Fibroblast of lung (primary cell): ENCODE measurements around the gene ETHE1. TPM values are rescaled to one million over a fixed set of nuclear protein-coding genes. Genes with fewer than 3 reads are reported as not detected.

Experiments used
- DNase-seq, 2 donors: peaks; one replicate each; pipeline versions ENCODE4 v3.0.0 to v3.0.0-alpha.2; 2010; ENCODE audit warnings: low read depth in 2 of 2
- H2AFZ ChIP-seq: 2 replicates; pipeline ENCODE4 v1.5.1; 2012; ENCODE audit warnings: low read length, control low read depth, inconsistent platforms
- H3K27ac ChIP-seq: 2 replicates; pipeline ENCODE4 v1.5.1; 2011; ENCODE audit warnings: low read length, control low read depth; ENCODE audit not compliant: insufficient read depth
- H3K27me3 ChIP-seq: 2 replicates; pipeline ENCODE4 v1.5.1; 2011; ENCODE audit warnings: mild to moderate bottlenecking, low read length; ENCODE audit not compliant: control insufficient read depth, insufficient read depth
- H3K36me3 ChIP-seq: 2 replicates; pipeline ENCODE4 v1.5.1; 2011; ENCODE audit warnings: low read length; ENCODE audit not compliant: control insufficient read depth, insufficient read depth
- H3K4me1 ChIP-seq: 2 replicates; pipeline ENCODE4 v1.5.1; 2011; ENCODE audit warnings: low read length; ENCODE audit not compliant: control insufficient read depth, insufficient read depth; ENCODE audit errors: extremely low read depth
- H3K4me2 ChIP-seq: 2 replicates; pipeline ENCODE4 v1.5.1; 2011; ENCODE audit warnings: low read length, control low read depth; ENCODE audit not compliant: insufficient read depth; ENCODE audit errors: extremely low read depth
- H3K4me3 ChIP-seq, 4 experiments: fragments of 200-600 bp in 1 of 4; sonication (generic) in 1 of 4; replicated peaks in 1 of 4; 2 replicates each; pipeline ENCODE4 v1.5.1; 2011 to 2016; ENCODE audit warnings: low read length in 4 of 4, low read depth in 3 of 4, mild to moderate bottlenecking in 3 of 4, control low read depth in 2 of 4, inconsistent platforms in 1 of 4, mixed read lengths in 1 of 4; ENCODE audit not compliant: insufficient read depth in 1 of 4; ENCODE audit errors: control extremely low read depth in 1 of 4
- H3K79me2 ChIP-seq: 2 replicates; pipeline ENCODE4 v1.5.1; 2012; ENCODE audit warnings: mild to moderate bottlenecking, low read length, inconsistent platforms; ENCODE audit not compliant: control insufficient read depth, insufficient read depth
- H3K9ac ChIP-seq: 2 replicates; pipeline ENCODE4 v1.5.1; 2011; ENCODE audit warnings: mild to moderate bottlenecking, low read length, control low read depth; ENCODE audit not compliant: insufficient read depth
- H3K9me3 ChIP-seq: 2 replicates; pipeline ENCODE4 v1.5.1; 2012; ENCODE audit warnings: low read depth, low read length; ENCODE audit not compliant: control insufficient read depth, insufficient read depth
- H4K20me1 ChIP-seq: 2 replicates; pipeline ENCODE4 v1.5.1; 2011; ENCODE audit warnings: low read length; ENCODE audit not compliant: control insufficient read depth, insufficient read depth; ENCODE audit errors: extremely low read depth
- EZH2 ChIP-seq: IDR thresholded peaks from 2 replicates; pipeline ENCODE4 v1.5.1; 2012; ENCODE audit warnings: low read length, control low read depth, mild to moderate bottlenecking; ENCODE audit errors: missing control alignments
- polyA plus RNA-seq, 2 donors: library from polyadenylated mRNA; depleted of rRNA in 1 of 2; stranded (reverse) in 1 of 2; unstranded in 1 of 2; fragments of >200 nt; gene quantifications; 2 replicates each; pipeline ENCODE4 v1.2.1, GENCODE V29; 2011 to 2012; ENCODE audit warnings: missing spikeins in 1 of 2
- total RNA-seq: library from RNA; depleted of rRNA; stranded (reverse); fragments of >200 nt; gene quantifications from 2 replicates; pipeline ENCODE4 v1.2.1, GENCODE V29; 2014
- TF ChIP-seq, protein P1 (sequence below), 2 donors: IDR thresholded peaks in 1 of 2; conservative IDR thresholded peaks in 1 of 2; 1 replicate in 1 of 2; 2 replicates in 1 of 2; pipeline ENCODE4 v1.5.1; 2011 to 2012; ENCODE audit warnings: low read length in 2 of 2, control low read depth in 1 of 2, inconsistent platforms in 1 of 2, low read depth in 1 of 2, mild to moderate bottlenecking in 1 of 2

Gene ETHE1
- total and polyA plus RNA-seq, 2 donors (not counting 1 experiment from before 2014, with no cell fraction given), result 65.2 to 112 TPM

- H2AFZ ChIP-seq, result no peak overlapping the region
- H3K9ac ChIP-seq, result no peak overlapping the region
- no peak overlapping the region for H3K4me3 ChIP-seq
- DNase-seq, result no peak
- TF ChIP-seq, protein P1, sequence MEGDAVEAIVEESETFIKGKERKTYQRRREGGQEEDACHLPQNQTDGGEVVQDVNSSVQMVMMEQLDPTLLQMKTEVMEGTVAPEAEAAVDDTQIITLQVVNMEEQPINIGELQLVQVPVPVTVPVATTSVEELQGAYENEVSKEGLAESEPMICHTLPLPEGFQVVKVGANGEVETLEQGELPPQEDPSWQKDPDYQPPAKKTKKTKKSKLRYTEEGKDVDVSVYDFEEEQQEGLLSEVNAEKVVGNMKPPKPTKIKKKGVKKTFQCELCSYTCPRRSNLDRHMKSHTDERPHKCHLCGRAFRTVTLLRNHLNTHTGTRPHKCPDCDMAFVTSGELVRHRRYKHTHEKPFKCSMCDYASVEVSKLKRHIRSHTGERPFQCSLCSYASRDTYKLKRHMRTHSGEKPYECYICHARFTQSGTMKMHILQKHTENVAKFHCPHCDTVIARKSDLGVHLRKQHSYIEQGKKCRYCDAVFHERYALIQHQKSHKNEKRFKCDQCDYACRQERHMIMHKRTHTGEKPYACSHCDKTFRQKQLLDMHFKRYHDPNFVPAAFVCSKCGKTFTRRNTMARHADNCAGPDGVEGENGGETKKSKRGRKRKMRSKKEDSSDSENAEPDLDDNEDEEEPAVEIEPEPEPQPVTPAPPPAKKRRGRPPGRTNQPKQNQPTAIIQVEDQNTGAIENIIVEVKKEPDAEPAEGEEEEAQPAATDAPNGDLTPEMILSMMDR (conservative IDR thresholded peaks at IDR 0.05 in 1 of 2, IDR thresholded peaks at IDR 0.05 in 1 of 2; ENCODE audit: low read depth in 1 of 2, low read length in 2 of 2), result no peak
- no peak for TF ChIP-seq EZH2
- no peaks in the 10 kb centered on the region for H3K27me3 ChIP-seq
- H3K36me3 ChIP-seq, result peaks cover 14% of the 10 kb centered on the region
- H4K20me1 ChIP-seq, result no peaks in the 10 kb centered on the region
- no peak overlapping the region for H3K27ac ChIP-seq
- no peak overlapping the region for H3K4me2 ChIP-seq
- H3K4me1 ChIP-seq, result peaks cover 8% of the 10 kb centered on the region
- H3K79me2 ChIP-seq, result no peaks in the 10 kb centered on the region
- H3K9me3 ChIP-seq, result no peaks in the 10 kb centered on the region
Observed at GRCh38 chr19:43554317-43554895, 27.4 kb upstream of the ETHE1 start.

- no peaks in the 10 kb centered on the region for H3K79me2 ChIP-seq
- H3K27ac ChIP-seq, result no peak overlapping the region
- H3K36me3 ChIP-seq, result peaks cover 14% of the 10 kb centered on the region
- no peaks in the 10 kb centered on the region for H3K27me3 ChIP-seq
- TF ChIP-seq, protein P1 (conservative IDR thresholded peaks at IDR 0.05 in 1 of 2, IDR thresholded peaks at IDR 0.05 in 1 of 2; ENCODE audit: low read depth in 1 of 2, low read length in 2 of 2), result no peak
- TF ChIP-seq EZH2, result no peak
- no peak overlapping the region for H3K9ac ChIP-seq
- no peak overlapping the region for H3K4me3 ChIP-seq
- H4K20me1 ChIP-seq, result no peaks in the 10 kb centered on the region
- no peaks in the 10 kb centered on the region for H3K9me3 ChIP-seq
- peaks cover 8% of the 10 kb centered on the region for H3K4me1 ChIP-seq
- no peak overlapping the region for H2AFZ ChIP-seq
- H3K4me2 ChIP-seq, result no peak overlapping the region
- no peak for DNase-seq
Observed at GRCh38 chr19:43553656-43554055, 26.7 kb upstream of the ETHE1 start.

GRCh38 chr19:43552616-43553015 lies 25.6 kb upstream of the ETHE1 start:
- TF ChIP-seq, protein P1 (conservative IDR thresholded peaks at IDR 0.05 in 1 of 2, IDR thresholded peaks at IDR 0.05 in 1 of 2; ENCODE audit: low read depth in 1 of 2, low read length in 2 of 2), result no peak
- TF ChIP-seq EZH2, result no peak
- peaks cover 3% of the 10 kb centered on the region for H3K4me1 ChIP-seq
- H3K27me3 ChIP-seq, result no peaks in the 10 kb centered on the region
- H3K36me3 ChIP-seq, result peaks cover 14% of the 10 kb centered on the region
- no peaks in the 10 kb centered on the region for H3K9me3 ChIP-seq
- H3K9ac ChIP-seq, result no peak overlapping the region
- DNase-seq, result no peak
- H2AFZ ChIP-seq, result no peak overlapping the region
- H3K27ac ChIP-seq, result no peak overlapping the region
- no peaks in the 10 kb centered on the region for H4K20me1 ChIP-seq
- H3K4me3 ChIP-seq, result no peak overlapping the region
- H3K4me2 ChIP-seq, result no peak overlapping the region
- no peaks in the 10 kb centered on the region for H3K79me2 ChIP-seq
